Gastroesophageal sphincter (tissue), 4 donors: ENCODE data around the gene TTC39C. TPM values are rescaled to one million over a fixed set of nuclear protein-coding genes. Genes with fewer than 3 reads are reported as not detected.
A peak's percentile ranks its signal among the peaks of the same experiment; 100 is the strongest.

ENCODE experiments used
- ATAC-seq: fragments of 150-250 bp; one replicate; pipeline ENCODE4 v1.9.1; 2016; ENCODE audit warnings: mild to moderate bottlenecking, moderate library complexity
- H3K27ac ChIP-seq, 4 donors: fragments of 200-600 bp; sonication (generic) in 3 of 4; 1 replicate in 3 of 4; 2 replicates in 1 of 4; pipeline ENCODE4 v1.5.1; 2016 to 2019
- H3K27me3 ChIP-seq: fragments of 200-600 bp; sonication (generic); one replicate; pipeline ENCODE4 v1.5.1; 2019
- H3K36me3 ChIP-seq, 2 donors: fragments of 200-600 bp; sonication (generic); one replicate each; pipeline ENCODE4 v1.5.1; 2019; ENCODE audit warnings: control low read depth in 1 of 2
- H3K4me1 ChIP-seq, 3 donors: fragments of 200-600 bp; sonication (generic); 1 replicate in 2 of 3; 2 replicates in 1 of 3; pipeline ENCODE4 v1.5.1; 2016 to 2019; ENCODE audit warnings: control low read depth in 2 of 3
- H3K4me3 ChIP-seq, 2 donors: fragments of 200-600 bp; sonication (generic); one replicate each; pipeline ENCODE4 v1.5.1; 2019; ENCODE audit warnings: mild to moderate bottlenecking in 1 of 2, moderate library complexity in 1 of 2
- H3K9me3 ChIP-seq, 3 donors: fragments of 200-600 bp; sonication (generic); one replicate each; pipeline ENCODE4 v1.5.1; 2017 to 2019; ENCODE audit warnings: control low read depth in 2 of 3
- EP300 ChIP-seq: sonication (generic); formaldehyde crosslinking; IDR thresholded peaks from one replicate; pipeline ENCODE4 v1.6.1; 2017; ENCODE audit warnings: antibody characterized with exemption, mild to moderate bottlenecking
- POLR2A ChIP-seq, 2 donors: fragments of 450-650 bp; IDR thresholded peaks; one replicate each; pipeline ENCODE4 v1.6.1; 2017; ENCODE audit warnings: antibody characterized with exemption in 2 of 2, mild to moderate bottlenecking in 2 of 2, moderate library complexity in 1 of 2
- POLR2AphosphoS5 ChIP-seq: sonication (generic); formaldehyde crosslinking; IDR thresholded peaks from one replicate; pipeline ENCODE4 v1.6.1; 2017; ENCODE audit warnings: antibody characterized with exemption
- WGBS, 2 donors: methylation state at CpG; one replicate each; pipeline ENCODE4 v1.1.5; 2018; ENCODE audit warnings: low coverage in 1 of 2; 5-methylcytosine and 5-hydroxymethylcytosine counted together
- total RNA-seq, 4 donors: library from RNA; depleted of rRNA; stranded (reverse); fragments of >200 nt; gene quantifications; one replicate each; pipeline ENCODE4 v1.1.0, GENCODE V29; 2016
- TF ChIP-seq, protein P1 (sequence below), 4 experiments: fragments of 200-600 bp in 2 of 4; fragments of 450-650 bp in 2 of 4; sonication (generic) in 1 of 4; IDR thresholded peaks; one replicate each; pipeline ENCODE4 v1.5.1; 2017 to 2019; ENCODE audit warnings: antibody characterized with exemption in 4 of 4, mild to moderate bottlenecking in 2 of 4, moderate library complexity in 2 of 4

TTC39C gene
- total RNA-seq, 4 donors from 2014 or later, result 20.9 to 37.7 (median 33.6) TPM

DNA sequence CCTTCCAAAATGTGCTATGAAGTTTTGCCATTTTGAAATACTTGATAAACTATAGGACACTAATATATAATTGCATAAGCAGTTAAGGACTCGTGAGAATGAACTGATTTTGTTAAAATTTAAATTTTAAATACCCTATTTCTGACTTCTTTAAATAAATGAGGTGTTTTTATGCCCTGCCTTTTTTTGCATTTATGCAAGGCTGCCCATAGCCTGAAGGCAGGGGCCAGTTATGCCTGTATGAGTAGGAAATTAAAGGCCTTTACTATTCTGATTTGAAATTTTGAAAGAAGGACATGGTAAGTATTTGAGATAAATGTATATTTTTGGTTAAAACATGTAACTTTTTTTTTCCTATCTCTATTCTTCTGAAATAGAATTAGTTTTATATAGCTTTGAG is 33.7 kb downstream of the TTC39C start:
- Histone ChIP-seq H3K36me3 (no peaks in the 10 kb centered on the region), H3K4me3 (no peak overlapping the region), H3K9me3 (no peaks in the 10 kb centered on the region), H3K27ac (no peak overlapping the region), H3K27me3 (no peaks in the 10 kb centered on the region), H3K4me1 (peaks cover 0 to 1% (median 0%) of the 10 kb centered on the region in 3 donors)
- 89 to 100% methylated on average over 1 of the region's 1 CpG for WGBS, 2 donors
- ATAC-seq, result no peak
- no peak for TF ChIP-seq POLR2A (IDR thresholded peaks at IDR 0.05)
- TF ChIP-seq EP300, result no peak

DNA sequence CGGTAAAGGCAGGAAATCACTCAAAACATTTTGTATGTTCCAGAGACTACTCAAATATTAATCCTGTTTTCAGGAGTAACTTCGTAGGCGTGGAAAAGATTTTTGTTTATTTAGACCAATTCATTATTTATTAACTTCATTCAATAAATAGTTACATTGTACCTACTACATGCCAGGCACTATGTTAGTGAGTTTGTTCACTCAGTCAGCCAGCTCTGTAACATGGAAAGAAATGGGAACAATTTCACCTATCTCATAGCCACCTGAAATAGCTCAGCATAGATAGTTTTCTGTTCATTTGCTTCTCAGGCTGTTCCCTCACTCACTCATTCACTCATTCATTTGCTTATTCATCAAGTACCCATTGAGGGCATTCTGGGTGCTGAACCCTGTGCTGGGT is 34.6 kb downstream of the TTC39C start:
- 85 to 87% methylated on average over 3 of the region's 3 CpGs for WGBS, 2 donors
- ATAC-seq, result no peak
- no peaks in the 10 kb centered on the region for H3K9me3 ChIP-seq

DNA sequence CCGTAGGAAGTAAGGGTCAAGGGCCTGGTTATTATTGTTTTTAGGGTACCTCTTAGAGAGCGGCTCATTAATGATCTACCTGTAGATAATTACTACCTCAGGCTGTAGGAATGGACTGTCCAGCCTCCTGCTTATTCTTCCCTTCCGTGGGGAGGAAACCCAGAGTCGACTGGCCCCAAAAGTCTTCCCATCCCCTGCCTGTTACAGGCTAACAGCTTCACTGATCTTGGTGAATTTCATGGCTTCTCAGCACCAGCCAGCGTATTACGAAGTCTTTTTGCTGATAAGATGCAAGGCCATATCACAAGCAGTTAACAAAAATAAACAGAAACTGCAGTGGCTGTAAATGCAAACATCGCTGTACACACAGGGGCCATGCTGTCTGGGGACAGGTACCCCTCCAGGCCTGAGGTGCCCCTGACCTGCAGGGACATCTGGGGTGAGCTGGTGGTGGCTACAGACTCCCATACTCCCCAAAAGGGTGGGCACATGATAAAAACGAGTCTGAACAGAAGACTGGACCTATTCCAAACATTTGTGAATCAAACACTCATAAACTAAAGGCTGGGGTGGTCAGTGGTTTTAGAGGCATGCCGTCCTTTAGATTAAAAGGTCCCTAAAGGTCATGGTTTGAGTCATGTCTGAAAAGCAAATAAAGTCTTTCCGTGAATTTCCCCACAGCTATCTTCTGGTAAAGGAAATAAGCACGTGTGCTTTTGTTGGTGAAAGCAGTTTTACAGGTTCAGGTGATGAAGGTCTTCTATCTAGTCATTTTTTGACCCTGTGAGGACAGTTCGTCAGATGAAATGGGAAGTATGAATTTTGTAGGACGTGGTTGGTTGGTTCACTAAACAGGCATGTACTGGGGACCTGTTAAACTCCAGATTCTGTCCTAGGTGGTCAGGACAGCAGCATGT is 36.7 kb downstream of the TTC39C start:
- no peak for ATAC-seq
- TF ChIP-seq, protein P1, sequence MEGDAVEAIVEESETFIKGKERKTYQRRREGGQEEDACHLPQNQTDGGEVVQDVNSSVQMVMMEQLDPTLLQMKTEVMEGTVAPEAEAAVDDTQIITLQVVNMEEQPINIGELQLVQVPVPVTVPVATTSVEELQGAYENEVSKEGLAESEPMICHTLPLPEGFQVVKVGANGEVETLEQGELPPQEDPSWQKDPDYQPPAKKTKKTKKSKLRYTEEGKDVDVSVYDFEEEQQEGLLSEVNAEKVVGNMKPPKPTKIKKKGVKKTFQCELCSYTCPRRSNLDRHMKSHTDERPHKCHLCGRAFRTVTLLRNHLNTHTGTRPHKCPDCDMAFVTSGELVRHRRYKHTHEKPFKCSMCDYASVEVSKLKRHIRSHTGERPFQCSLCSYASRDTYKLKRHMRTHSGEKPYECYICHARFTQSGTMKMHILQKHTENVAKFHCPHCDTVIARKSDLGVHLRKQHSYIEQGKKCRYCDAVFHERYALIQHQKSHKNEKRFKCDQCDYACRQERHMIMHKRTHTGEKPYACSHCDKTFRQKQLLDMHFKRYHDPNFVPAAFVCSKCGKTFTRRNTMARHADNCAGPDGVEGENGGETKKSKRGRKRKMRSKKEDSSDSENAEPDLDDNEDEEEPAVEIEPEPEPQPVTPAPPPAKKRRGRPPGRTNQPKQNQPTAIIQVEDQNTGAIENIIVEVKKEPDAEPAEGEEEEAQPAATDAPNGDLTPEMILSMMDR (IDR thresholded peaks at IDR 0.05), result no peak
- TF ChIP-seq POLR2AphosphoS5 (no peak), POLR2A (IDR thresholded peaks at IDR 0.05) (no peak), EP300 (no peak)
- Histone ChIP-seq H3K36me3 (no peaks in the 10 kb centered on the region), H3K27me3 (no peaks in the 10 kb centered on the region), H3K9me3 (no peaks in the 10 kb centered on the region), H3K4me1 (peaks cover 0 to 29% (median 0%) of the 10 kb centered on the region in 3 donors), H3K27ac (no peak overlapping the region), H3K4me3 (no peak overlapping the region)
- WGBS, 2 donors, result 87 to 89% methylated on average over 10 to 12 of the region's 13 CpGs

More for the DNA sequence above, 34.6 kb downstream of the TTC39C start:
- no peaks in the 10 kb centered on the region for H3K36me3 ChIP-seq
- no peaks in the 10 kb centered on the region for H3K27me3 ChIP-seq
- no peak overlapping the region for H3K4me3 ChIP-seq
- H3K27ac ChIP-seq, result no peak overlapping the region
- H3K4me1 ChIP-seq, result peaks cover 0 to 8% (median 0%) of the 10 kb centered on the region in 3 donors
- TF ChIP-seq EP300 (no peak), POLR2A (IDR thresholded peaks at IDR 0.05) (no peak), POLR2AphosphoS5 (no peak)
- TF ChIP-seq, protein P1 (IDR thresholded peaks at IDR 0.05), result no peak

DNA sequence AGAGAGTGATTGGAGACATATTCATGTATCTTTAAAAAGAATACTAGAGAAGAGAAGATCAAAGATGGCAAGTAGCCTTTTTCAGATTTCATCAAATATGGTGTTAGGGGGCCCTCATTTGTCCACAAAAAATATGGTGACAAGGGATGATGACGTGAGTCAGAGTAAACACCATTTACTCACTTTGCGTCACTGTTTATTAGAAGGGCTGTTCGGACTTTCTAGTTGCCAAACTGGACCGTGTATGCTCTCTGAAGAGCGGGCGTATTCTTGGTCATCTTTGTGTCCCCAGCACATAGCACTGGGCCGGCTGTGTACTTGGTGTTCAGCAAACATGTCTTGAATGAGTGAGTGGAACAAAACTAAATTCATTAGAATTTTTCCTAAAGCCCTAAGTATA is 37.5 kb downstream of the TTC39C start:
- H3K4me1 ChIP-seq, result peaks cover 0 to 29% (median 0%) of the 10 kb centered on the region in 3 donors
- H3K27ac ChIP-seq, result no peak overlapping the region
- no peaks in the 10 kb centered on the region for H3K36me3 ChIP-seq
- H3K9me3 ChIP-seq, result no peaks in the 10 kb centered on the region
- WGBS, 2 donors, result 64 to 88% methylated on average over 7 of the region's 7 CpGs
- TF ChIP-seq, protein P1 (IDR thresholded peaks at IDR 0.05), result no peak
- TF ChIP-seq EP300, result no peak
- no peak for TF ChIP-seq POLR2A (IDR thresholded peaks at IDR 0.05)
- H3K4me3 ChIP-seq, result no peak overlapping the region
- ATAC-seq, result no peak
- no peaks in the 10 kb centered on the region for H3K27me3 ChIP-seq

DNA sequence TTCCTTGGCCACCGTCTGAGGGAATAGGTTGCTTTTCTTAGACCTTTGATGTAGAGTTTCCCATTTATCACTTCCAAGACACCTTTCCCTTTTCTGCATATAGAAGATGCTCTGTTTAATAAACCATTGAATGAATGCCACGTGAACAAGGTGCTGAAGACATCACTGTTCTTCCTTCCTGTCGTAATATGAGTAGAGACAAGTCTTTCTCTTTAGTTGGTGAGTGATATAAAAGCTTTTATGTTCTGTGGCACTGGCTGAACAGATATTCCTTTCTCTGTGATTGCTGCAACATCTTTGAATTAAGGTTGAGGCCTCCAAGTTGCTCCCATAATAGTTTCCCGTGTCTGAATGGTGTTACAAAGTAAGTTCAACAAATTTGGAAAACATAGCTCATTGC is 38.7 kb downstream of the TTC39C start:
- no peak for TF ChIP-seq EP300
- TF ChIP-seq POLR2A (IDR thresholded peaks at IDR 0.05), result no peak
- no peak for TF ChIP-seq POLR2AphosphoS5
- TF ChIP-seq, protein P1 (IDR thresholded peaks at IDR 0.05), result no peak
- peak overlapping the region in 1 of 4 donors; percentile 7 for H3K27ac ChIP-seq
- H3K36me3 ChIP-seq, result no peaks in the 10 kb centered on the region
- no peaks in the 10 kb centered on the region for H3K9me3 ChIP-seq
- no peak overlapping the region for H3K4me3 ChIP-seq
- 41 to 78% methylated on average over 4 of the region's 4 CpGs for WGBS, 2 donors
- peaks cover 0 to 29% (median 0%) of the 10 kb centered on the region in 3 donors for H3K4me1 ChIP-seq
- no peaks in the 10 kb centered on the region for H3K27me3 ChIP-seq
- ATAC-seq, result no peak
